ENCODE results near the gene XRCC4. TPM values are rescaled to one million over a fixed set of nuclear protein-coding genes. Genes with fewer than 3 reads are reported as not detected.

The XRCC4 gene
- total and polyA plus RNA-seq, 9 of the 15 experiments (the other 6 are each of a cell fraction or from before 2014, with no cell fraction given): 13.6 to 61.6 (median 22.4) TPM

GRCh38 chr5:83029912-83030311 is 47.4 kb upstream of the XRCC4 start (continued):
- TF ChIP-seq PREB (CRISPR knock-in tag; IDR thresholded peaks at IDR 0.05): no peak
- no peak for TF ChIP-seq HOMEZ (CRISPR knock-in tag; IDR thresholded peaks at IDR 0.05)
- TF ChIP-seq ZBTB17 (CRISPR knock-in tag; IDR thresholded peaks at IDR 0.05): no peak
- TF ChIP-seq BCOR (IDR thresholded peaks at IDR 0.05): no peak
- TF ChIP-seq MCM2 (IDR thresholded peaks at IDR 0.05; ENCODE audit: low read depth): no peak
- no peak for TF ChIP-seq ZNF584 (CRISPR knock-in tag; IDR thresholded peaks at IDR 0.05; ENCODE audit: low read depth)
- no peak for TF ChIP-seq ZNF318 (IDR thresholded peaks at IDR 0.05; ENCODE audit: borderline replicate concordance in 1 of 2, low read depth in 1 of 2)
- TF ChIP-seq ETV1 (tag; conservative IDR thresholded peaks at IDR 0.05; ENCODE audit: low read depth): no peak
- TF ChIP-seq EHMT2 (IDR thresholded peaks at IDR 0.05): 0 out of 2 replicates have a peak, but pooled peaks have one; percentile 60
- no peak for TF ChIP-seq FOXA1 (IDR thresholded peaks at IDR 0.05; ENCODE audit: borderline replicate concordance)
- no peak for TF ChIP-seq MTA3 (IDR thresholded peaks at IDR 0.05; ENCODE audit: borderline replicate concordance)
- TF ChIP-seq ZNF239 (CRISPR knock-in tag; IDR thresholded peaks at IDR 0.05): peak; percentile 74
- TF ChIP-seq SUPT5H (IDR thresholded peaks at IDR 0.05): no peak
- no peak for TF ChIP-seq KDM2B (CRISPR knock-in tag; IDR thresholded peaks at IDR 0.05)
- no peak for TF ChIP-seq ZNF644 (tag; IDR thresholded peaks at IDR 0.05; ENCODE audit: low read depth)
- TF ChIP-seq ZNF316 (IDR thresholded peaks at IDR 0.05): peak; percentile 90
- TF ChIP-seq MLX (CRISPR knock-in tag; conservative IDR thresholded peaks at IDR 0.05): no peak
- TF ChIP-seq NFE2L1 (tag; IDR thresholded peaks at IDR 0.05; ENCODE audit: borderline replicate concordance, low read depth): peak; percentile 83
- TF ChIP-seq MAFF (IDR thresholded peaks at IDR 0.05; ENCODE audit: low read length): peak; percentile 64; the same call in 1 of the 2 replicates
